GM19239 (cell line): ENCODE measurements around the gene FAM174C.
"Not testable (repeated sequence)": the region's sequence is repeated elsewhere in the genome, so short reads cannot be mapped to it uniquely, and the experiment has no call there.

ENCODE experiments used
- DNase-seq: peaks from one replicate; pipeline ENCODE4 v3.0.0; 2011; ENCODE audit warnings: low spot score; ENCODE audit not compliant: insufficient read length
- FAIRE-seq: peaks from 2 replicates; lab custom pipeline; 2011; peaks lifted over from hg19 to GRCh38; lab: Jason Lieb, UNC

Gene FAM174C

GRCh38 chr19:1236576-1236975 lies 38.8 kb upstream of the FAM174C start:
- no peak for FAIRE-seq
- no peak for DNase-seq

DNA sequence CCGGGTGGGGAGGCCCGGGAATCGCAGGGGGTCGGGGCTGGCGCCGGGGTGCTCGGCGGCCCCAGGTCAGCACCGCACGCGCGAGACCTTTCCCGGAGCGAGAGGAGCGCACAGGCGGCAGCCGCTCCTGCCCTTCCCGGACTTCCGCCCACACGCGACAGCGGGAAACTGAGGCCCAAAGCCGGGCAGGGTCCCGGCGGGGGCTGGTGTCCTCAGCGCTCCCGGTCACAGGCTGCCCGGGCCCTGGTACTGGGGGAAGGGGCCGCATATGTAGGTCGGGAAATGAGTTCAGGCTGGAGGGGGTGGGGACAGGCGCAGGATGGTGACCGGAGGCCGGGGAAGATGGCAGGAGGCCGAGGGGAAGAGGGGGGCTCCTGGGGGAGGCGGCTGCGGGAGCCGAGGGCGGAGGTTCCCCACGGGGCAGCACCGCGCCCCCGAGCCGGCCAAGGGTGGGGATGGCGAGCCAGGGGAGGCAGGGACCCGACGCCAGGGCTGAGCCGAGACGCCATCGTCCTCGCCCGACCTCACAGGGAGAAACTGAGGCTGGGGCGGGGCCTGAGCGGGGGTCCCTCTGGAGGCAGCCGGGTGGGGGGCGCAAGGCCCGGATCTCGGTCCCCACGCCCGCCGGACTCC lies 38.2 kb upstream of the FAM174C start:
- FAIRE-seq (no peak), DNase-seq (no peak)

DNA sequence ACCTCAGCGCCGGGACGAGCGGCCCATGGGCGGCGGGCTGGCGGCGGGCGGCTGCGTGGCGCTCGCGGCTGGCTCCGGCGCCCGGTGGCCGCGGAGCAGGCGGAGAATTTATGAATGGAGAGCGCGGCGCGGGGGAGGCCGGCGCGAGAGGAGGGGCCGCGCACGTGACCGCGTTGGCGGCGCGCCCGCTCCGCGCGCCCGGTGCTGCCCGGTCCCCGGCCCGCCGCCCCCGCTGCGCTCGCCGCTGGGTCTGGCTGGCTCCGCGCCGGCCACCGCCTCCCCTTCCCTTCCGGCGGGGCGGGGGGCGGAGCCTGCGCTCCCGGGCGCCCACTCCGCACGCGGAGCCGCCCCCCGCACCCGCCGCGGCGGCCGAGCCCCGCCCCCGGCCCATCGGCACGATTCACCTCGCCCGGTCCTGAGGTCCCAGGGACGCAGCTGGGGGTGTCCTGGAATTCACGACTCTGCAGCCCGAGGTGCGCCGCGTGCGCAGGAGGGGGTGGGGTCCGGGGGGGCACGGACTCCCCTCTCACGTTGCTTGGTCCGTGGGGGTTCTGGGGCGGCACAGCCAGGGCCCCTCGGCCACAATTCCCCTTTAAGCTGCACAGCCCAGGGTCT lies 37.5 kb upstream of the FAM174C start, which contains the start of gene CBARP:
Gene CBARP, minus strand, starts transcription at position 252 of the 615 bp plus-strand sequence. CDS start 1,905 bp downstream, outside the sequence.
- no peak for DNase-seq
- no peak for FAIRE-seq

DNA sequence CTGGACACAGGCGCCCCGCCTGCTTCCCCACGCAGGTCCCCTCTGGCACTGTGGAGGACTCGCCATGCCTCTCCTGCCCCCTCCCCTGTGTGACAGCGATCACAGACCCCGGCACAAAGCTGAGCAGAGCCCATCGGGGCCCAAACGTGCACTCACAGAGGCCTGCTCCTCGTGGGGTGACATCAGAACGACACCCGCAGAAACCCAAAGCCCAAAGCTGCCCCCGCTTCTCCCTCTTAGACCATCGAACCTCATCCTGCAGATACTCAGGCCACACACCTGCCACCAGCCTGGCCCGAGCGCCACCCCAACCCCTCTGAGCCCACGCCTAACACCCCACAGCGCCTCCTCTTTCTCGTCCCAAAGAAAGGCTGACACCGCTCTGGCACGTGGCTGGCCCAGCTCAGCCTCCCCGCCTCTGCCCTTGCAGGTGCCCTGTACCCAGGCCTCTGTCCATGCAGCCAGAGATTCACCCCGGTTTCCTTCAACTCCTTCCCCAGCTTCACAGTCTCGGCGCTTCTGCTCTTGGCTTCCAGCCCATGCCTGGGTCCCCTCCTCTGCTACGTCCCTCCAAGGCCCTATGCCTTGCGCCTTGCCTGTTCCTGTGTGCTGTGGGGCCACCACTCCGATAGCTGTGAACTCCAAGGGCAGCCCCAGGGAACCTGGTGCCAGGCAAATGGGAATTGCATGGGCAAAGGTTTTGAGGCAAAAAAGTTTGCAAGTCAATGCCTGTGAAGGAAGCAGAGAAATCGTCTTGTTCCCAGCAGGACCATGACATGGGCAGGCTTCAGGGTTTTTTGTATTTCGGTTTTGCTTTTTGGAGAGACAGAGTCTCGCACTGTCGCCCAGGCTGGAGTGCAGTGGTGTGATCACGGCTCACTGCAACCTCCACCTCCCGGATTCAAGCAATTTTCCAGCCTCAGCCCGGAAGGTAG lies 36.7 kb upstream of the FAM174C start:
- no peak for DNase-seq
- no peak for FAIRE-seq

- DNase-seq = no peak
- FAIRE-seq = no peak
Observed at GRCh38 chr19:1239420-1239795, 35.9 kb upstream of the FAM174C start.

GRCh38 chr19:1239796-1240737 lies 35.3 kb upstream of the FAM174C start:
- FAIRE-seq (peak; percentile 14), DNase-seq (peak; percentile 100)

DNA sequence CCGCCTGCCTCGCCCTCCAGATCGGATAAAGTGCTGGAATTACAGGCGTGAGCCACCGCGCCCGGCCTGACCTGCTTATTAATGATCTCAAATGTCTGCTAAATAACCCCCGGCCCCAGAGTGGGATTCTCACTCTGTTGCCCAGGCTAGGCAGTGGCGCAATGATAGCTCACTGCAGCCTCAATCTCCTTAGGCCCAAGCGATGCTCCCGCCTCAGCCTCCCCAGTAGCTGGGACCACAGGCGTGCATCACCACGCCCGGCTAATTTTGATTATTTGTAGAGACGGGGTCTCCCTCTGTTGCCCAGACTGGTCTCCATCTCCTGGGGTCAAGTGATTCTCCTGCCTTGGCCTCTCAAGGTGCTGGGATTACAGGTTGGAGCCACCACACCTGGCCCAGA lies 34.4 kb upstream of the FAM174C start:
- DNase-seq (no peak), FAIRE-seq (no peak)

DNA sequence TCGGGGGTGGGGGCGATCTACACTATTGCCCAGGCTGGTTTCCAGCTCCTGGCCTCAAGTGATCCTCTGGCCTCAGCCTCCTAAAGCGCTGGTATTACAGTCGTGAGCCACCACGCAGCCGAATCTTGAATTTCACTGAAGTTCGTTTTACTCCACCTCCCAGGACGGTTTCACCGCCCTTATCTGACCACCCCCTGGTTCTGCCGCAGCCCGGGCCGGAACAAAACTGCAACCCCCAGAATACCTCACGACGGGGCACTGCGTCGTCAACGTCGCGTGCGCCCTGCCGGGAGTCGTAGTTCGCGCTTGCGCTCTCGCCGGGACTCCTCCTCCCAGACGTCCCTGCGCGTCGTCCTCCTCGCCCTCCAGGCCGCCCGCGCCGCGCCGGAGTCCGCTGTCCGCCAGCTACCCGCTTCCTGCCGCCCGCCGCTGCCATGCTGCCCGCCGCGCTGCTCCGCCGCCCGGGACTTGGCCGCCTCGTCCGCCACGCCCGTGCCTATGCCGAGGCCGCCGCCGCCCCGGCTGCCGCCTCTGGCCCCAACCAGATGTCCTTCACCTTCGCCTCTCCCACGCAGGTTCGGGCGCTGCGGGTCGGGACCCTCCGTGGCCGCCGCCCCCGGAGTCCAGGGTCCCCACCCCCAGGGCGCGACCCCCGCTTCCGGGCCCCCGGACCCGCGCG lies 33.8 kb upstream of the FAM174C start, which contains the start of gene ATP5F1D:
Gene ATP5F1D, plus strand, starts transcription at position 335 of the 679 bp plus-strand sequence. Its CDS starts 100 bp downstream, at position 435.
- FAIRE-seq (peak; percentile 98), DNase-seq (peak; percentile 99)

GRCh38 chr19:1243768-1244692 lies 31.3 kb upstream of the FAM174C start:
- DNase-seq = peak; percentile 92
- peak; percentile 87 for FAIRE-seq

DNA sequence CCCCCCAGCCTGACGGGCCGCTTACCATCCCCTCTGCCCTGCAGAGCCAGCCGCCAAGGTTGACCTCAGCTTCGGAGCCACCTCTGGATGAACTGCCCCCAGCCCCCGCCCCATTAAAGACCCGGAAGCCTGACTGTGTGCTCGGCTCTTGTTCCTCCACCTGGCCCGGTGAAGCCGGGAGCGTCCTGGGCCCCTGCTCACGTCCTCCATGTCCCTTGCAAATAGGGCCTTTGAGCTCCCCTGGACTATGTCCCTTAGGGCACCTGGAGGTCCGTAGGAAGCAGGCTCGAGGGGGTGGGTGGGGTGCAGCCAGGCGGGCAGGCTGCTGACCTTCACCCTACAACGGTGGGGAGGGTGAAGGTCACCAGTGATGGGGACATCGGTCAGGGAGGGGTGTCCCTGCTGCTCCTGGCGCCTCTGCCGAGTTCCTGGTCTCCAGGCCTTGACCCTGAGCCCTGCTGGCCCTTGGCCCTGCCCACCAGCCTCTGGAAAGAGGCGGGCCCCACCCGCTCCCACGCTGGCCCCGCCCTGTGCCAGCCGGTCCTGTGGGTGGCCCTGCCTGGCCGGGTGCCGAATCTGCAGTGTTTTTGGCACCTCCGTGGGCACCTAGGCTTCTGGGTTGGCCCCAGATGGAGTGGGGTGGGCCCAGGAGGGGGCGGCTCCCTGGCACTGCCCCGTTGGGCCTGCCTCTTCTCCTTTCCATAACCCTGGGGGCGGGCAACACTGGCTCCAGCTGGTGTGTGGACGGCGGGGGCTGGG lies 30.5 kb upstream of the FAM174C start:
- DNase-seq = no peak

GRCh38 chr19:1245494-1246264 lies 29.7 kb upstream of the FAM174C start:
- DNase-seq = no peak
- FAIRE-seq = no peak

More for the DNA sequence above, 30.5 kb upstream of the FAM174C start:
- no peak for FAIRE-seq

DNA sequence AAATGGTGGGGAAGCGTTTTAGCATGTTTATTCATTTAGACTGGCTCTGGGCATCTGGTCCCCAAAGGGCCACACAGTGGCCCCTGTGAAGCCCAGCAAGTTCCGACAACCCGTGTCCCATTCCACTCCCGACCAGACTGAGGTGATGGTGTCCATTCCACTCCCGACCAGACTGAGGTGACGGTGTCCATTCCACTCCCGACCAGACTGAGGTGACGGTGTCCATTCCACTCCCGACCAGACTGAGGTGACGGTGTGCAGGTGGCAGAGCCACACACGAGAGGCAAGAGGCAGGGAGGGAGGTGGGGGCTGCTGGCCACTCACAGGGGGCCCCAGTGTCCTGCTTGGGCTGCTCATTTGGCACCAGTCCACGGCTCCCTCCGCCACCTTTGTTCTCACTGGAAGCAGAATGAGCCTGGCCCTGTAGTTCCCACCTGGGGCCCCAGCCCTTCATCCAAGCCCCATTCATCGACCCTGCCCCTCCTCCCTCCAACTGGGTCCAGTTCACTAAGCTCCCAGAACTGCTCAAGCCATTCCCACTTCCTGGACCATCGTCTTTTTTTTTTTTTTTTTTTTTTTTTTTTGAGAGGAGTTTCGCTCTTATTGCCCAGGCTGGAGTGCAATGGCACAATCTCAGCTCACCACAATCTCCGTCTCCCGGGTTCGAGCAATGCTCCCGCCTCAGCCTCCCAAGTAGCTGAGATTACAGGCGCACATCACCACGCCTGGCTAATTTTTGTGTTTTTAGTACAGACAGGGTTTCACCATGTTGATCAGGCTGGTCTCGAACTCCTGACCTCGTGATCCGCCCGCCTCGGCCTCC lies 28.9 kb upstream of the FAM174C start:
- not testable (repeated sequence) for DNase-seq, FAIRE-seq

- no peak for FAIRE-seq
- DNase-seq = no peak
Observed at GRCh38 chr19:1247748-1248138, 27.6 kb upstream of the FAM174C start.

DNA sequence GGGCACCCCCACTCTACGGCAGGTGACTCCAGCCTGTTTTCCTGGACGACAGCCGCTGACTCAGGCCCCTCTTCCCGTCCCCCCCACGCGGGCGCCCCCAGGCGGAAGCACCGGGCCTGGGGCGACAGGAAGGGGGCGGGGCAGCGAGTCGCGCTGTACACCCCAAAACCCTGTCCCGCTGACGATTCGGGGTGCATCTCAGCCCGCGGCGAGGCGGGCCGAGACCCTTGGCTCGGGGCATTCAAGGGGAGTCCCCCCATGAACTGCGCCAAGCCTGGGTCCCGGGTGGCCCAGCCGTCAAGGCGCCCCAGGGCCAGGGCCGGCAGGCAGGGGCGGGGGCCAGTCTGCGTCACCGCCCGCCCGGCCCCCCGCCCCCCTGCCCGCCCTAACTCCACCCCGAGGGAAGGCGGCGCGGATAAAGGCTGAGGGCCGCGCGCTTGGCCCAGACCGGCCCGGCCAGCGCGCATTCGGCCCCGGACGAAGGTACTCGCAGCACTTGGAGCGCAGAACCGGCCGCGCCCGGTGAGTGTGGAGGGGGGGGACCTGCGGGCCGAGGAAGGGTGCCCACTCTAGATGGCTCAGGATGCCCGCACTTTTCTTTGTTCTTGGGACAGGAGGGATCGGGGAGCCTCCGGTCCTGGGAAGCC lies 27.1 kb upstream of the FAM174C start, which contains the start of gene MIDN:
Gene MIDN, plus strand, starts transcription at position 445 of the 647 bp plus-strand sequence. CDS start 1,714 bp downstream, outside the sequence.
- FAIRE-seq = peak; percentile 56
- DNase-seq = no peak

GRCh38 chr19:1248786-1249297 lies 26.5 kb upstream of the FAM174C start:
- DNase-seq (no peak), FAIRE-seq (no peak)
